Endothelial cell of umbilical vein (primary cell): ENCODE data around the gene KDSR.
"Not testable (repeated sequence)": the region's sequence is repeated elsewhere in the genome, so short reads cannot be mapped to it uniquely, and the experiment has no call there.

ENCODE experiments used
- CTCF ChIP-seq, 2 donors: IDR thresholded peaks; 1 replicate in 1 of 2; 2 replicates in 1 of 2; pipeline ENCODE4 v1.5.1; 2011; ENCODE audit warnings: low read length in 2 of 2, mild to moderate bottlenecking in 2 of 2, moderate library complexity in 2 of 2, control low read depth in 1 of 2, inconsistent platforms in 1 of 2, low read depth in 1 of 2; ENCODE audit not compliant: insufficient read depth in 1 of 2; ENCODE audit errors: extremely low read depth in 1 of 2
- EZH2 ChIP-seq: IDR thresholded peaks from 2 replicates; pipeline ENCODE4 v1.6.1; 2012; ENCODE audit warnings: borderline replicate concordance, low read depth, mild to moderate bottlenecking, moderate library complexity, low read length, inconsistent platforms; ENCODE audit not compliant: severe bottlenecking
- GATA2 ChIP-seq: IDR thresholded peaks from 2 replicates; pipeline ENCODE4 v1.7.0; 2011; ENCODE audit warnings: low read depth, mild to moderate bottlenecking, moderate library complexity, mixed read lengths, low read length; ENCODE audit not compliant: insufficient read length, insufficient read depth
- JUN ChIP-seq: IDR thresholded peaks from 2 replicates; pipeline ENCODE4 v1.6.1; 2011; ENCODE audit warnings: borderline replicate concordance, low read depth; ENCODE audit not compliant: insufficient read length, insufficient read depth
- MAX ChIP-seq: IDR thresholded peaks from 2 replicates; pipeline ENCODE4 v1.6.1; 2011; ENCODE audit not compliant: insufficient read depth, insufficient read length
- POLR2A ChIP-seq: IDR thresholded peaks from 2 replicates; pipeline ENCODE4 v1.6.1; 2012; ENCODE audit warnings: low read depth, mild to moderate bottlenecking, control low read depth, low read length
- POLR2AphosphoS5 ChIP-seq: IDR thresholded peaks from 2 replicates; pipeline ENCODE4 v1.6.1; 2012; ENCODE audit warnings: low read depth, mild to moderate bottlenecking, control low read depth, low read length, moderate library complexity; ENCODE audit not compliant: insufficient read depth

GRCh38 chr18:63363420-63363819 is 3.6 kb downstream of the KDSR start:
- not testable (repeated sequence) for TF ChIP-seq EZH2; POLR2A; CTCF (IDR thresholded peaks at IDR 0.05; ENCODE audit: extremely low read depth in 1 of 2, insufficient read depth in 1 of 2, low read depth in 1 of 2, low read length in 2 of 2); JUN; POLR2AphosphoS5; MAX; GATA2
